Neural progenitor cell (in vitro differentiated cells): ENCODE measurements around the gene RAI1.

Experiments
- EZH2 ChIP-seq: fragments of 200-600 bp; sonication (generic); IDR thresholded peaks from 2 replicates; pipeline ENCODE4 v1.6.1; 2017; ENCODE audit warnings: antibody characterized with exemption, mild to moderate bottlenecking, moderate library complexity
- EZH2phosphoT487 ChIP-seq: fragments of 200-600 bp; sonication (generic); IDR thresholded peaks from 2 replicates; pipeline ENCODE4 v1.6.1; 2017; ENCODE audit warnings: antibody characterized with exemption
- TF ChIP-seq, protein P1 (sequence below): fragments of 200-600 bp; sonication (generic); IDR thresholded peaks from 2 replicates; pipeline ENCODE4 v1.5.1; 2017; ENCODE audit warnings: antibody characterized with exemption, mild to moderate bottlenecking

DNA sequence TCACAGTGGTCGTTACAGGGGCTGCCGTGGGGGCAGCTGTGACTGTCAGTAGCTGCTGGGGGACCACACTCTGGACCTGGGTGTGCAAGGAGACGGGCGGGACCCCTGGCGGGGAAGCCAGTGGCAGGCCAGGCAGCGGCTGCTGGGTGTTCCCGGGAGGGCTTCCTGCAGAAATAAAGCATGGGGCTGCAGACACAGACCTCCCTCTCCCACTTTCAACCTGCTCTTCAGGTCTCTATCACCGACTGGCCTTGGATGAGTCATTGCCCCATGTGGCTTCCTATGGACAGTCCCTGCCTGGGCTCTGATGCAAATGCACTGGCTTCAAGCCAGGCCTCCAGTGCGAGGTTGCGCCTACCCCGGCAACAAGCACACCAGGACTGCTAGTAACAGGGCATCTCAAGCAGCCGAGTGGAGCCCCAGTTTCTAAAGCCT, 138.3 kb downstream of the RAI1 start:
- TF ChIP-seq EZH2phosphoT487: no peak
- TF ChIP-seq, protein P1, sequence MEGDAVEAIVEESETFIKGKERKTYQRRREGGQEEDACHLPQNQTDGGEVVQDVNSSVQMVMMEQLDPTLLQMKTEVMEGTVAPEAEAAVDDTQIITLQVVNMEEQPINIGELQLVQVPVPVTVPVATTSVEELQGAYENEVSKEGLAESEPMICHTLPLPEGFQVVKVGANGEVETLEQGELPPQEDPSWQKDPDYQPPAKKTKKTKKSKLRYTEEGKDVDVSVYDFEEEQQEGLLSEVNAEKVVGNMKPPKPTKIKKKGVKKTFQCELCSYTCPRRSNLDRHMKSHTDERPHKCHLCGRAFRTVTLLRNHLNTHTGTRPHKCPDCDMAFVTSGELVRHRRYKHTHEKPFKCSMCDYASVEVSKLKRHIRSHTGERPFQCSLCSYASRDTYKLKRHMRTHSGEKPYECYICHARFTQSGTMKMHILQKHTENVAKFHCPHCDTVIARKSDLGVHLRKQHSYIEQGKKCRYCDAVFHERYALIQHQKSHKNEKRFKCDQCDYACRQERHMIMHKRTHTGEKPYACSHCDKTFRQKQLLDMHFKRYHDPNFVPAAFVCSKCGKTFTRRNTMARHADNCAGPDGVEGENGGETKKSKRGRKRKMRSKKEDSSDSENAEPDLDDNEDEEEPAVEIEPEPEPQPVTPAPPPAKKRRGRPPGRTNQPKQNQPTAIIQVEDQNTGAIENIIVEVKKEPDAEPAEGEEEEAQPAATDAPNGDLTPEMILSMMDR: no peak
- no peak for TF ChIP-seq EZH2
